Cardiac muscle cell (in vitro differentiated cells and primary cell): ENCODE measurements around the gene AKAP8L. TPM values are rescaled to one million over a fixed set of nuclear protein-coding genes. Genes with fewer than 3 reads are reported as not detected.

Experiments used
- DNase-seq, 2 donors: peaks; one replicate each; pipeline versions ENCODE4 v3.0.0 to v3.0.0-alpha.2; 2010 to 2017; ENCODE audit warnings: low read depth in 1 of 2, low spot score in 1 of 2
- H3K27ac ChIP-seq: fragments of 200-600 bp; sonication (generic); 2 replicates; pipeline ENCODE4 v1.5.1; 2016
- H3K27me3 ChIP-seq: fragments of 200-600 bp; sonication (generic); 2 replicates; pipeline ENCODE4 v1.6.0; 2016; ENCODE audit warnings: control low read depth
- H3K36me3 ChIP-seq: fragments of 200-600 bp; sonication (generic); 2 replicates; pipeline ENCODE4 v1.5.1; 2016; ENCODE audit warnings: control low read depth
- H3K4me1 ChIP-seq: fragments of 200-600 bp; sonication (generic); 2 replicates; pipeline ENCODE4 v1.8.1; 2017; ENCODE audit warnings: low read depth, mild to moderate bottlenecking, mixed run types
- H3K4me3 ChIP-seq: fragments of 200-600 bp; sonication (generic); 2 replicates; pipeline ENCODE4 v1.5.1; 2016; ENCODE audit warnings: mild to moderate bottlenecking
- H3K9me3 ChIP-seq: fragments of 200-600 bp; sonication (generic); 2 replicates; pipeline ENCODE4 v1.5.1; 2017; ENCODE audit warnings: low read depth, mild to moderate bottlenecking, control low read depth
- polyA plus RNA-seq: library from polyadenylated mRNA; unstranded; fragments of >200 nt; fragmentation: Nextera tagmentation; extraction: Ambion mirVana; gene quantifications from 2 replicates; pipeline ENCODE4 v1.2.1, GENCODE V29; 2016
- total RNA-seq: library from RNA; depleted of rRNA; stranded (reverse); fragments of >200 nt; gene quantifications from 2 replicates; pipeline ENCODE4 v1.2.3, GENCODE V29; 2016
- TF ChIP-seq, protein P1 (sequence below): IDR thresholded peaks from 2 replicates; pipeline ENCODE4 v1.5.1; 2012; ENCODE audit warnings: low read depth, mild to moderate bottlenecking, low read length

AKAP8L gene
- total and polyA plus RNA-seq, 2 experiments from 2014 or later = 235 to 410 TPM

DNA sequence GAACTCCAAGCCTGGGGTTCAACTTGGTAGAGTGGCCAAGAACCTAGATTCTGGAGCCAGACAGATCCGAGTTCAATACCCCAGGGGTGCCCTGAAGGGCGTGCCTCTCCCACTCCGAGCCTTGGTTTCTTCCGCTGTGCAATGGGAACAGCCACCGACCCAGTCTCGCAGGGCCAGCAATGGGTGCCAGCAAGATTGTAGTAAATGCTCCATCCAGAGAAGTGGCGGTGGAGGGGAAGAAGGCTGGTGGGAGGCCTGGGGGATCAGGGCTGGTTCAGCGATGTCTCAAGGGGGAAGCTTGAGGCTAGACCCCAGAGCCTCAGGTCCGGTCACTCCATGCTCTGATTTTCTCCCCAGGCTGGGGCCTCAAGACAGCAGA is 26.4 kb upstream of the AKAP8L start:
- H3K27me3 ChIP-seq = no peaks in the 10 kb centered on the region
- TF ChIP-seq, protein P1, sequence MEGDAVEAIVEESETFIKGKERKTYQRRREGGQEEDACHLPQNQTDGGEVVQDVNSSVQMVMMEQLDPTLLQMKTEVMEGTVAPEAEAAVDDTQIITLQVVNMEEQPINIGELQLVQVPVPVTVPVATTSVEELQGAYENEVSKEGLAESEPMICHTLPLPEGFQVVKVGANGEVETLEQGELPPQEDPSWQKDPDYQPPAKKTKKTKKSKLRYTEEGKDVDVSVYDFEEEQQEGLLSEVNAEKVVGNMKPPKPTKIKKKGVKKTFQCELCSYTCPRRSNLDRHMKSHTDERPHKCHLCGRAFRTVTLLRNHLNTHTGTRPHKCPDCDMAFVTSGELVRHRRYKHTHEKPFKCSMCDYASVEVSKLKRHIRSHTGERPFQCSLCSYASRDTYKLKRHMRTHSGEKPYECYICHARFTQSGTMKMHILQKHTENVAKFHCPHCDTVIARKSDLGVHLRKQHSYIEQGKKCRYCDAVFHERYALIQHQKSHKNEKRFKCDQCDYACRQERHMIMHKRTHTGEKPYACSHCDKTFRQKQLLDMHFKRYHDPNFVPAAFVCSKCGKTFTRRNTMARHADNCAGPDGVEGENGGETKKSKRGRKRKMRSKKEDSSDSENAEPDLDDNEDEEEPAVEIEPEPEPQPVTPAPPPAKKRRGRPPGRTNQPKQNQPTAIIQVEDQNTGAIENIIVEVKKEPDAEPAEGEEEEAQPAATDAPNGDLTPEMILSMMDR = no peak
- no peak overlapping the region for H3K4me3 ChIP-seq
- no peaks in the 10 kb centered on the region for H3K4me1 ChIP-seq
- no peak for DNase-seq
- H3K27ac ChIP-seq = no peak overlapping the region
- H3K36me3 ChIP-seq = no peaks in the 10 kb centered on the region
- no peaks in the 10 kb centered on the region for H3K9me3 ChIP-seq

DNA sequence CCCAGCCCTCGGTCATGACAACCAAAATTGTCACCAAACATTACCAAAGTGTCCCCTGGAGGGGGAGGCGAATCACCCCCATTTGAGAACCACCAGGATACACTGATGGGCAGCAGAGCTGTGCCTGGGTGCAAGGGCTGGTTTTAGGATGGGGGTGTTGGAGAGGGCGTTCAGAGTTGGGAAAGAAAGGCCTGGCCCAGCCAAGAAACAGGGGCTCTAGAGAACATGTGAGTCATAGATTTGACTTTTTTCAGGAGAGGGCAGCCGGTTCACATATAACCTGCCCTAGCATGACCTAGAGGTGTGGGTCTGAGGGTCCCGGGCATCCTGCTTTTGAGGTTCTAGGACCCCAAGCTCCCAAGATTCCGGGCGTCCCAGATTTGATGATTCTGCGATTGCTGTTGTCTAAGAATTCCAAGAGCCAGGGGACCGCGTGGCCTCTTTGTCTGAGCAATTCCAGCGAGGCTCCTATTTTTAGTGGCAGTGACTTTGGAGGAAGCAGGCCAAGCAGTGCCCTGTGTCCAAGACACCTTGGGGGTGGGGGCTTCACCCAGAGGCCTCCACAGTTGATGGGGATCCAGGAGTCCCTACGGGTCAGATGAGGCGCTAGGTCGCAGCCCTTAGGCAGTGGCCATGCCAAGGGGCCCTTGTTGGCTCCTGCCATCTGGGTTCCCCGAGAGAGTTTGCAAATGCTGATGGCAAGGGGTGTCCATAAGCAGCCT is 25.9 kb upstream of the AKAP8L start:
- no peak for DNase-seq
- H3K4me3 ChIP-seq = no peak overlapping the region
- no peaks in the 10 kb centered on the region for H3K4me1 ChIP-seq
- TF ChIP-seq, protein P1 = no peak
- H3K27me3 ChIP-seq = no peaks in the 10 kb centered on the region
- H3K36me3 ChIP-seq = no peaks in the 10 kb centered on the region
- H3K9me3 ChIP-seq = no peaks in the 10 kb centered on the region
- H3K27ac ChIP-seq = no peak overlapping the region

DNA sequence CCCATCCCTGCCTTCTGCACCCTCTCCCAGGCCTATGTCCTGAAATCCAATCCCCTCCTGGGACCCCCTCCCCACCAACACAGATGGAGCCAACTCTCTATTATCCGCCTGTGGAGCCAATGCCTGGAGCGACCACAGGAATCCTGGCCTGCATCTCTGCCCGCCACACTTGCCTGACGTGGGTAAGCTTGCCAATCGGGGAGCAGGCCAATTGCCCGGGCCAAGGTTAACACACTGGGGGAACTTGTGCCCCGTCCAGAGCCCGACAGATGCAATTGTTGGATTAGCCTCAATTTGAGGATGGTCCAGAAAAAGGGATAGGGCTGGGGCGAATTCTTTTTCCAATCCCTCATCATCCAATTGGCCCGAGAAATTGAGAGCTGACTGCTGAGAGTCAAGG is 25.1 kb upstream of the AKAP8L start:
- Histone ChIP-seq H3K36me3 (no peaks in the 10 kb centered on the region), H3K27ac (no peak overlapping the region), H3K9me3 (no peaks in the 10 kb centered on the region), H3K27me3 (no peaks in the 10 kb centered on the region), H3K4me3 (no peak overlapping the region), H3K4me1 (no peaks in the 10 kb centered on the region)
- TF ChIP-seq, protein P1 = no peak
- no peak for DNase-seq

DNA sequence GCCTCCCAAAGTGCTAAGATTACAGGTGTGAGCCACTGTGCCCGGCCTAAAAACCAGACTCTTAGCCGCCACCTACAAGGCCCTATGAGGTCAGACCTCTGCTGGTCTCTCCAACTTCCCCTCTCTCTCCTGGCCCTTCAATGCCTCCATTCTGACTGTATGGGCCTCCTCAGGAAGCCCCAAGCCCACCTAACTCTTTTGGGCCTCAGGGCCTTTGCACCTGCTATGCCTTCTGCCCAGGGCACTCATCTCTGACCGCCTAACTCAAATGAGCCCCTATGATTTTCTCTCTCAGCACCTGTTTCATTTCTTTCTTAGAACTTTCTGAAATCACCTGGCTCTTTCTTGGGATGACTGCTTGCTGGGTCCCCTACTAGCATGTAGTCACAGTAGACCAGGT is 24.5 kb upstream of the AKAP8L start:
- no peaks in the 10 kb centered on the region for H3K9me3 ChIP-seq
- TF ChIP-seq, protein P1 = no peak
- no peak overlapping the region for H3K4me3 ChIP-seq
- H3K36me3 ChIP-seq = no peaks in the 10 kb centered on the region
- H3K4me1 ChIP-seq = no peaks in the 10 kb centered on the region
- no peaks in the 10 kb centered on the region for H3K27me3 ChIP-seq
- DNase-seq = no peak
- H3K27ac ChIP-seq = no peak overlapping the region

- no peaks in the 10 kb centered on the region for H3K27me3 ChIP-seq
- TF ChIP-seq, protein P1 = no peak
- H3K27ac ChIP-seq = no peak overlapping the region
- no peaks in the 10 kb centered on the region for H3K9me3 ChIP-seq
- H3K4me1 ChIP-seq = no peaks in the 10 kb centered on the region
- H3K36me3 ChIP-seq = no peaks in the 10 kb centered on the region
- no peak for DNase-seq
- no peak overlapping the region for H3K4me3 ChIP-seq
Observed at GRCh38 chr19:15442142-15442920, 23.5 kb upstream of the AKAP8L start.
